GM19099 (cell line): ENCODE data around the gene MAP7.

Experiments
- POLR2A ChIP-seq: IDR thresholded peaks from 3 replicates; pipeline ENCODE4 v1.6.1; 2011; ENCODE audit warnings: low read depth; ENCODE audit not compliant: insufficient read length; ENCODE audit errors: extremely low read depth

Gene MAP7

GRCh38 chr6:136568129-136568528 is 17.9 kb upstream of the MAP7 start:
- TF ChIP-seq POLR2A = no peak

- TF ChIP-seq POLR2A = no peak
Observed at GRCh38 chr6:136567688-136568087, 17.5 kb upstream of the MAP7 start.

DNA sequence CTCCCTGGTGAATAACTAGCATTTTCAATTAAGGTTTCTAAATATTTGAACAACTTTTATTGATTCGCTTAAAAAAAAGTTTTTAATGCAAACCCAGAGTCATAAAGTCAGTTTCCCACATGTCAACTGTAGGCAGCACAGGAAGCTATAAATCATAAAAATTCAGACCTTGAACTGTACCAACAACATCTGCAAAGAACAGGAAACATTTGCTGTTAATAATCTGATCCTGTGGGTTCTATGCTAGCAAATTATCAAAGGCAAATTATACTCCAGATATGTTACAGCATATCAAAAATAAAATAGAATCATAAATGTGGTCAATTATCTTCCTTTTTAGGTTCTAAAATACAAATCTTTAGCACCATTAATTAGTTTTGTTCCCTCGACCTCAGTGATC is 16.6 kb upstream of the MAP7 start:
- no peak for TF ChIP-seq POLR2A

- no peak for TF ChIP-seq POLR2A
Observed at GRCh38 chr6:136566007-136566487, 15.8 kb upstream of the MAP7 start.

GRCh38 chr6:136564180-136564579 is 14.0 kb upstream of the MAP7 start:
- no peak for TF ChIP-seq POLR2A

DNA sequence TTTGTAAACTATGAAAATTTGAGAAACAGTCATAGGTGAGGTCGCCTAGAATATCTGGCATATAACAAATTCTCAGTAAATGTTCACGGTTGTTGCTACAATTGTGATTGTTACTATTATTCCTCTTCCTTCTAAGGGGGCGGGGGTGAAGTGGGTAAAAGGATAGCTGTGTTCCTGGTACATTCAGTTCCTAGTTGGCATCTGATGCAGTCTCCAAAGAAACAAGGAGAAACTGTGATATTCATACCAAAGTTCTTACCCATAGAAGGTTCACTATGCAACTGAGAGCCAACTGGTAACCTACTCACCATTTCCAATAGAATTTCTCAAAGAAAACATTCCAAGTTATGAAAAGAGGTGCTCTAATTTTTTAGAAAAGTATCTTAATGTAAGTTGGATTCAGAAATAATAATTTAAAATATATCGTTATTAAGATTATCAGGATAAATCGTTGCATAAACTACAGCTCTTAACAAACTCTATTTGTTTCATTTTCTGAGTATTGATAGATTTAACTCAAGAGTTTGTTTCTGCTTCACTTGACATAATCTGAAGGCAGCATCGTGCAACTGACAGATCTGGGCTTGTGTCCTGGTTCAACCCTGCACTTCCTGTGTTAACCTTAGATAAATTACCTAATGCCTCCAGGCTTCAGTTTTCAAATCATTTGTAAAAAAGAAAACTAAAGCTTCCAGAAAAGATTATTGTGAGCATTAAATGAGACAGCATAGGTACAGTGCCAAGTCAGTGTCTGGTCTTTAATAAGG is 13.3 kb upstream of the MAP7 start:
- no peak for TF ChIP-seq POLR2A

GRCh38 chr6:136562211-136562610 is 12.0 kb upstream of the MAP7 start:
- TF ChIP-seq POLR2A = no peak

GRCh38 chr6:136553166-136553787 is 3.1 kb upstream of the MAP7 start:
- TF ChIP-seq POLR2A = no peak

DNA sequence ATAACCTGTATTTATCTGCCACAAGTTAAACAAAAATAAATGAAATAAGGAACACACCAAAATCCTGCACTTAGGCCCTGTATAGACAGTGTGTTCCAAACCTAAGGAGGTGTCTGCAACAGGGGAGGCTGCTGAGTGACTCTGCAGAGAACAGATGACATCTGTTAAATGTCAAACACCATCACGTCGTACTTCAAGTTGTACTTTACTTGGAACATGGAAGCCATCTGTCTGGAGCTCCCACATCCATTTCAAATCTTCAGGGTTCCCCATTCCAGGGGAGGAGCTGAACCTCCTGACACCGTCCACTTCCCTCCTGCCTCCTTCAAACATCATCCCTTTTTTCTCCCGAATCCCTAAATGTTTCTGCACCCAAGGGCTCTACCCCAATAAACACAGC is 1.8 kb upstream of the MAP7 start:
- TF ChIP-seq POLR2A = no peak

GRCh38 chr6:136551103-136551502 is 881 bp upstream of the MAP7 start:
- TF ChIP-seq POLR2A = no peak

- no peak for TF ChIP-seq POLR2A
Observed at GRCh38 chr6:136550045-136550329, 235 bp downstream of the MAP7 start.

GRCh38 chr6:136549300-136550044 is 750 bp downstream of the MAP7 start:
- TF ChIP-seq POLR2A = no peak

DNA sequence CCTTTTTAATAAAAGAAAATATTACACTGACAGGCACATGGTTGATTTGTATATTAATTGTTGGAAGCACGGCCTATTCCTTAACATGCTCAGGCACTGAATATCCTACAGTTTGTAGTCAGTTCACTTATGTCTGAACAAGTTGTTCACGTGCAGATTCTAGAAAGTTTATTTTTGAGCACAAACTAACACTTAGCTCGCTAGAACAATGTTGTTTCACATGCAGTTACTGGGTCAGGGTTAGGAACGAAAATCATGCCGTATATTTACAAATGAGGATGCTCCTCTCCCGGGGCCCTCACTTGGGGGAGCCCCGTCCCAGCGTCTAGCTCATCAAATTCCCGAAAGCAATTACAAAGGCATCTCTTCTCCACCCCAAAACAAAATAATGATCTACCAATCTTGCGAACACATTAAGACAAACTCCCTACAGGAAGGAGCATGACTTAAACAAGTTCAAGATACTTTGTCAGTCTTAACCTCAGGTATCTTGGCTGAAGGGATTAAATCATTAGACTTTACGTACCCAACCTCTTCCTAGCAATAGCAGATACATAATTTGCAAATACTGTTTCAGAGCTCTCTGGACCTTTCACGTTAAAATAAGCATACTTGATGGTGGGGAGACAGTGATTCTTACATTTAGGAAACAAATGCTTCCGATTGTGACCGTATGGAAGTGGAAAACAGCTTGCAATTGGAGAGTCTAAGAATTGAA is 1.5 kb downstream of the MAP7 start:
- TF ChIP-seq POLR2A = no peak

DNA sequence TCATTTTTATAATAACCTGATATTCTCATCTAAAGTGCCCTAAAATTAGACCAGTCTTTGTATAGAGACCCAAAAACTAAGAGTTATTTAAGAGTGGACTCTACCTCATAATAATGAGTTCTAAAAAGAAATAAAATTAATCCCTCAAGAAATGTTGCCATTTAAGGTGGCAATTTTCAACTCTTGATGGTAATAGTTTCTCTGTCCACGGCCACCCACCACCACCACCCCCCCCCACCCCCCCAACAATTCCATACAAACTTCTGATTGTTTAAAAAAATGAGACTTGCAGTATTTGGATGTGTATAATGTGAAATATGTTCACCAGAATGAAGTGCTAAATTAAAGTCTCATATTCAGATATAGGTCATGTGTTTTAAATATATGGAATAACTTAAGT is 2.4 kb downstream of the MAP7 start:
- no peak for TF ChIP-seq POLR2A

DNA sequence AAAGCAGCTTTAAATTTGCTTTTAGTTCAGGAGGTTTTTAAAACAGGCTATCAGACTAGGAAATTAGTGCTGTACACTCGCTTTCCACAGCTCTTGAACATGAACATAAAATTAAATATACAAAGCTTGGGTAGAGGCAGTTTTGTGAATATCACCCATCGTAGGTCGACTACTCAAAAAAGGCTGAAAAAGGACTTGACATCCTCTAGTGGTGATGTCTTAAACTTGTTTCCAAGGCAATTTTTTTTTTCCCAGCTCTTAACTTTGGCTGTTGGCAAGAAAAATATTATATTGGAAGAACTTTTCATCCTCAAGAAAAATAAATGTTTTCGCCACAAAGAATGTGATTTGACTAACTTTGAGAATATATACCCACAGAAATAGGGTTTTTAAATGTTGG is 2.9 kb downstream of the MAP7 start:
- no peak for TF ChIP-seq POLR2A

DNA sequence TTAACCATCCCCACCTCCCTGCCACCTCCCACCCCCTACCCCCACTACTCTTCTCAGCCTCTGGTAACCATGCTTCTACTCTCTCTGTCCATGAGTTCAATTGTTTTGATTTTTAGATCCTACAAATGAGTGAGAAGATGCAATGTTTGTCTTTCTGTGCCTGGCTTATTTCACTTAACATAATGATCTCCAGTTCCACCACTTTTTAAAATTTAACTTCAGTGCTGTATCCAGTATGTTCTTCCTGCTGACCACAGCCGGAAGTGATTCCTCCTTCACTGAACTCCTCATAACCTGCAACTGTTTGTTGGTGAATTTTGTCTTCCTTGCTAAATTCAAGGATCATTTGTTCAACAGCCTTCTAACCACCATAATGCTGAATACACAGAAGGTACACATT is 3.9 kb downstream of the MAP7 start:
- no peak for TF ChIP-seq POLR2A

- no peak for TF ChIP-seq POLR2A
Observed at GRCh38 chr6:136544326-136544725, 5.9 kb downstream of the MAP7 start.
